NB4 (cell line): Measurements from ENCODE around the gene SPOCK2.

Experiments used
- CTCF ChIP-seq: IDR thresholded peaks from one replicate; pipeline ENCODE4 v1.5.1; 2012; ENCODE audit warnings: low read depth, low read length
- MAX ChIP-seq: IDR thresholded peaks from 2 replicates; pipeline ENCODE4 v1.6.1; 2011; ENCODE audit warnings: low read depth, low read length
- MYC ChIP-seq: IDR thresholded peaks from 2 replicates; pipeline ENCODE4 v1.6.1; 2011; ENCODE audit warnings: low read depth, low read length
- POLR2A ChIP-seq: IDR thresholded peaks from 2 replicates; pipeline ENCODE4 v1.6.1; 2011; ENCODE audit warnings: mild to moderate bottlenecking; ENCODE audit not compliant: insufficient read length; ENCODE audit errors: extremely low read depth

- TF ChIP-seq CTCF (no peak), POLR2A (no peak), MAX (no peak), MYC (no peak)
Observed at GRCh38 chr10:72109636-72110157, 21.3 kb upstream of the SPOCK2 start.
